Psoas muscle (tissue), 8 donors: ENCODE measurements around the gene FOLH1. TPM values are rescaled to one million over a fixed set of nuclear protein-coding genes. Genes with fewer than 3 reads are reported as not detected.
"Not testable (repeated sequence)": the region's sequence is repeated elsewhere in the genome, so short reads cannot be mapped to it uniquely, and the experiment has no call there.

Source experiments
- ATAC-seq, 4 donors: fragments of 200-7000 bp; cut with Tn5 transposase; one replicate each; pipeline ENCODE4 v1.9.1; 2020; ENCODE audit warnings: moderate library complexity in 3 of 4, mild to moderate bottlenecking in 2 of 4
- DNase-seq, 2 donors: peaks; one replicate each; pipeline ENCODE4 v3.0.0-alpha.2; 2020
- H3K27ac ChIP-seq: fragments of 200-600 bp; one replicate; pipeline ENCODE4 v1.8.0; 2022
- H3K27me3 ChIP-seq, 3 donors: fragments of 200-600 bp in 1 of 3; one replicate each; pipeline versions ENCODE4 v1.6.1 to v1.8.0; 2013 to 2022; ENCODE audit warnings: low read length in 2 of 3, mild to moderate bottlenecking in 2 of 3, moderate library complexity in 1 of 3; ENCODE audit not compliant: insufficient read depth in 3 of 3
- H3K36me3 ChIP-seq, 2 donors: fragments of 200-600 bp in 1 of 2; one replicate each; pipeline versions ENCODE4 v1.6.1 to v1.8.0; 2013 to 2022; ENCODE audit warnings: low read depth in 1 of 2, mild to moderate bottlenecking in 1 of 2, moderate library complexity in 1 of 2; ENCODE audit not compliant: insufficient read depth in 1 of 2
- H3K4me1 ChIP-seq: fragments of 200-600 bp; one replicate; pipeline ENCODE4 v1.8.0; 2022
- H3K4me3 ChIP-seq: fragments of 200-600 bp; one replicate; pipeline ENCODE4 v1.8.0; 2022; ENCODE audit warnings: mild to moderate bottlenecking
- H3K9me3 ChIP-seq: fragments of 200-600 bp; one replicate; pipeline ENCODE4 v1.8.0; 2022
- WGBS, 3 donors: extraction: QIAGEN DNeasy Blood & Tissue Kit; methylation state at CpG; one replicate each; pipeline versions ENCODE4 v1.1.6 to v1.1.7; 2013; 5-methylcytosine and 5-hydroxymethylcytosine counted together
- intact Hi-C, 2 donors: fragments of 100-400 bp; cut with DNase I; formaldehyde crosslinking; loops; one replicate each; pipeline versions ENCODE4 v1.11.0 to v1.14.2; 2022
- polyA plus RNA-seq, 3 donors: library from polyadenylated mRNA; stranded (reverse); fragments of 200-250 nt; gene quantifications; one replicate each; pipeline ENCODE4 v1.2.3, GENCODE V29; 2013
- total RNA-seq, 4 donors: library from RNA; stranded (reverse); fragmentation: NEBNext Ultra II Directional in 2 of 4; extraction: Animal tissue kit (Norgen Biotek cat#: 25700) in 2 of 4; gene quantifications; one replicate each; pipeline versions ENCODE4 v1.2.1 to v1.2.4, GENCODE V29; 2021 to 2023
- TF ChIP-seq, protein P1 (sequence below): fragments of 200-600 bp; IDR thresholded peaks from one replicate; pipeline ENCODE4 v1.8.0; 2022; ENCODE audit warnings: antibody characterized with exemption
- donor health status: healthy with polysubstance abuse.
- donor health status: DM: no; HTN: no; CAD: no; lungs with moderate emphysema.
- donor health status: Bipolar disorder and iron deficiency.
- donor health status: healthy.
- donor health status: DM: yes; HTN: yes; CAD: no.
- donor health status: DM: no; HTN: no; CAD: no.
- donor health status: DM: no; HTN: no; CAD: no.
- donor health status: DM: yes; HTN: yes; CAD: no.

Gene FOLH1
- total and polyA plus RNA-seq, 7 donors = 0.17 to 0.67 (median 0.34) TPM; not detected in 3

DNA sequence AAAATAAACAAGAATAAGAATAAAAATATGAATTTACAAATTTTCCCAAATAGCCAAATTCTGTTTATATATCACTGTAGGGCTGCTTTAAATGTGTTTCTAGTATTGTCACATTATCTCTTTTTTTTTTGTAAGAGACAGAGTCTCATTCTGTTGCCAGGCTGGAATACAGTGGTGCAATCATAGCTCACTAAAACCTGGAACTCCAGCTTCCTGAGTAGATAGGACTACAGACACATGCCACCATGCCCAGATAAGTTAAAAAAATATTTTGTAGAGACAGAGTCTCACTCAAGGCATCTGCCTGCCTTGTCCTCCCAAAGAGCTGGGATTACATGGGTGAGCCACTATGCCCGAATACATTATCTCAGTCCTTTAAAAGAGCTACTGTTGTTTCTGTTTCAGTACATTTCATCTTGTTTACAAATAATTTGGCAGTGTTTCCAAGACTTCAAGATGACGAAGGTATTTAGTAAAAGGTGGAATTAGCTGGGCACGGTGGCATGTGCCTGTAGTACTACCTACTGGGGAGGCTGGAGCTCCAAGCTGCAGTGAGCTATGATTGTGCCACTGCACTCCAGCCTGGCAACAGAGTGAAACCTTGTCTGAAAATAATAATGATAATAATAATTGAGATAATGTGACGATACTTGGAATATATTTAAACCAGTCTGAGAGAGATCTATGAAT lies 6.0 kb downstream of the FOLH1 start:
- Histone ChIP-seq H3K4me3 (no peak overlapping the region), H3K4me1 (no peaks in the 10 kb centered on the region), H3K36me3 (no peaks in the 10 kb centered on the region), H3K9me3 (no peaks in the 10 kb centered on the region), H3K27ac (no peak overlapping the region), H3K27me3 (no peaks in the 10 kb centered on the region)
- intact Hi-C loops = no loop called here
- WGBS, 3 donors = 77 to 91% (median 91%) methylated on average over 4 of the region's 4 CpGs
- no peak for DNase-seq
- TF ChIP-seq, protein P1, sequence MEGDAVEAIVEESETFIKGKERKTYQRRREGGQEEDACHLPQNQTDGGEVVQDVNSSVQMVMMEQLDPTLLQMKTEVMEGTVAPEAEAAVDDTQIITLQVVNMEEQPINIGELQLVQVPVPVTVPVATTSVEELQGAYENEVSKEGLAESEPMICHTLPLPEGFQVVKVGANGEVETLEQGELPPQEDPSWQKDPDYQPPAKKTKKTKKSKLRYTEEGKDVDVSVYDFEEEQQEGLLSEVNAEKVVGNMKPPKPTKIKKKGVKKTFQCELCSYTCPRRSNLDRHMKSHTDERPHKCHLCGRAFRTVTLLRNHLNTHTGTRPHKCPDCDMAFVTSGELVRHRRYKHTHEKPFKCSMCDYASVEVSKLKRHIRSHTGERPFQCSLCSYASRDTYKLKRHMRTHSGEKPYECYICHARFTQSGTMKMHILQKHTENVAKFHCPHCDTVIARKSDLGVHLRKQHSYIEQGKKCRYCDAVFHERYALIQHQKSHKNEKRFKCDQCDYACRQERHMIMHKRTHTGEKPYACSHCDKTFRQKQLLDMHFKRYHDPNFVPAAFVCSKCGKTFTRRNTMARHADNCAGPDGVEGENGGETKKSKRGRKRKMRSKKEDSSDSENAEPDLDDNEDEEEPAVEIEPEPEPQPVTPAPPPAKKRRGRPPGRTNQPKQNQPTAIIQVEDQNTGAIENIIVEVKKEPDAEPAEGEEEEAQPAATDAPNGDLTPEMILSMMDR = no peak
- ATAC-seq = no peak

DNA sequence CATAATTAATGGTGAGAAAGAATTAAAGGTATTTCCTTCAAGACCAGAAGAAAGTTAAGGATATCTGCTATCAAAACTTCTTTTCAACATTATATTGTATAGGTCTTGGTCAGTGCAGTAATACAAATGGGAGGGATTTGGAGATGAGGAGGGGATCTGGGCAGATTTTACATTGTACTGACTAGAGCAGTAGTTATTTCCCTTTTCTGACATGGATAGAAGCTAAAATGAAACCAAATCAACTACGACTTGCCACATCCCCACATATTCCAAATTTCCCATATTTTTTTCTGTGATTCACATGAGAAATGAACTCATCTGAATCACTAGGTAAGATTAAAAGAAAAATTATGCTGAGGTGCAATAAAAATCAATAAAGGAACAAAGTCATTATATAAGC lies 11.6 kb downstream of the FOLH1 start:
- H3K9me3 ChIP-seq, H3K4me1 ChIP-seq, DNase-seq, H3K27ac ChIP-seq, ATAC-seq, H3K27me3 ChIP-seq, intact Hi-C loops, H3K36me3 ChIP-seq, H3K4me3 ChIP-seq: not testable (repeated sequence)
- WGBS, 3 donors = 48 to 73% (median 65%) methylated on average over 1 of the region's 1 CpG

DNA sequence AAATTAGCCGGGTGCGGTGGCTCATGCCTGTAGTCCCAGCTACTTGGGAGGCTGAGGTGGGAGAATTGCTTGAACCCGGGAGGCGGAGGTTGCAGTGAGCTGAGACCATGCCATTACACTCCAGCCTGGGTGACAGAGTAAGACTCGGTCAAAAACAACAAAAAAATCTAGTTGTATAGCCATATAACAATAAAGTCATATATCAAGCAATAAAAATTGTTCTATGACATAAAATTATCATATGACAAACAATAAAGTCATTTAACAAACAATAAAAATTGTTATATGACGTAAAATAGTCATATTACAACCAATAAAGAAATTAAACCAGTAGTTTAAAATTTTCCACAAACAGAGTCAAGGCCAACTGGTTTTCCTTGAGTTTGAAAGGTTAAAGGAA lies 12.4 kb downstream of the FOLH1 start:
- DNase-seq, intact Hi-C loops, ATAC-seq, H3K4me3 ChIP-seq, H3K9me3 ChIP-seq, H3K36me3 ChIP-seq, H3K27ac ChIP-seq, H3K27me3 ChIP-seq, H3K4me1 ChIP-seq: not testable (repeated sequence)
- WGBS, 3 donors = 86 to 92% (median 87%) methylated on average over 6 of the region's 6 CpGs

DNA sequence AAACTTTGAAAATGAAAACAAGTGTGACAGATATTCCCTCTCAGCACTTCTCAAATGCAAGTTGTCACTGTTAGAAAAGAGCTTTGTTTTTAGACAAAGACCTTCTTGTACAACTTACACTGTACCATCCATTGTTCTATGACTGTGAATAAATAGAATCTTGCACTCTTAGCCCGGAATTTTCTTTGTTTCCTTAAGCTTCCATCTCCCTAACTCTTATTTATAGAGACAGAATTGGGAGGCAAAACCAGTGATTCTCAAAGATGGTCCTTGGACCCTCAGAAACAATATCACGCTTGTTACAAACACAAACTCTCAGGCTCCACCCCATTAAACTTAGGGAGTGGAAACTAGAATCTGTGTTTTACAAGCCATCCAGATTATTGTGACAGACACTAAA lies 18.1 kb downstream of the FOLH1 start:
- intact Hi-C loops, H3K27ac ChIP-seq, H3K4me1 ChIP-seq, ATAC-seq, H3K27me3 ChIP-seq, H3K36me3 ChIP-seq, DNase-seq, H3K9me3 ChIP-seq, H3K4me3 ChIP-seq: not testable (repeated sequence)
- WGBS, 3 donors = 40 to 53% (median 51%) methylated on average over 2 of the region's 2 CpGs

DNA sequence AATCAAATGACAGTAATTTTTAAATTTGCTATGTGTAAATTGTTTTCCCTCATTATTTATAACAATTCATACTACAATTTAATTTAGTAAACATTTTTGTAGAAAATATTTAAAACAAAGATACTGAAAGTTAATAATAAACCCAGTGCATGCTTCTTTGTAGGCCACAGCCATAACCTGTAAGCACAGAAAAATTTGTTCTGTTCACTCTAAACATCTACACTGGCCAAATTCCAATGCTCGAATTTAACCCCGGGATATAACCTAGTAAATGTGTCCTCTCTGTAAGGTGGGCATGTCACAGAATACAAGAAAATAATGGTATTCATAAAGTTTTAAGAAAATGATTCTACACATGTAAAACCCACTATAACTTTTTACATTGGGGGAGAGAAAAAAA lies 22.2 kb downstream of the FOLH1 start:
- H3K4me1 ChIP-seq, intact Hi-C loops, DNase-seq, H3K27ac ChIP-seq, H3K4me3 ChIP-seq, H3K9me3 ChIP-seq, H3K36me3 ChIP-seq, ATAC-seq, H3K27me3 ChIP-seq: not testable (repeated sequence)
- WGBS, 3 donors = 66 to 88% (median 77%) methylated on average over 2 of the region's 2 CpGs

DNA sequence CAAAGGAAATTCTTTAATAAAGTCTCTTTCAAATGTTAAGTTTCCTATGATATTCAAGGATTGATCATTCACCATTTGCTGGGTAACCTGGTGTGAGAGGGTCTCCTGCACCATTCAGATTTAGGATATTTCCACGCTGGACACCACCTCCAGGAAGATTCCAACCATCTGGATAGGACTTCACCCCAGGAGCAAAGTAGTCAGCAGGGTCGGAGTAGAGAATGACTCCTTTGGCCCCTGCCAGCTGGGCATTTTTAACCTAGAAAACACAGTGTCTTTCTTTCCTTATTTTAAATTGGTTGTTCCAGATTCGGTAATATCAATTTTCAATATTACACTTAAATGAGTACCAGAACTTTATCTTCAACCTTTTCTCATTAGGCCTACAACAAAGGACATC lies 22.8 kb downstream of the FOLH1 start:
- 71 to 84% (median 81%) methylated on average over 3 of the region's 3 CpGs for WGBS, 3 donors
- H3K4me3 ChIP-seq, H3K9me3 ChIP-seq, intact Hi-C loops, DNase-seq, H3K27me3 ChIP-seq, H3K36me3 ChIP-seq, H3K4me1 ChIP-seq, ATAC-seq, H3K27ac ChIP-seq: not testable (repeated sequence)

DNA sequence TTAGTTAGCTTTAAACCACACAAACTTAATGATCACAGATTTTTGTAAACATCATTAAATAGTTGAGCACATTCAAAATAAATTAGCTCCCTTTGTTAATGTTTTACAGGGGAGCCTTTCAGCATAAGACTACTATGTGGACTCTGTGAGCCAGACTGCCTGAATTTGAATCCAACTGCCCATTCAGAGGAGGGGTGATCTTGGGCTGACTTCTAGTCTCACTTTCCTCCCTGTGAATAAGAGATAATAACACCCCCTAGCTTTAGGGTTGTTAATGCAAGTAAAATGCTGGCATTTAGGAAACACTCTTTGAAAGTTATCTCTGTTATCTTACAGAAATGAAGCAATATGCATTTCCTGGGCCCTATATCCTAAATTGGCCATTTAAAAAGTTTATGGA lies 23.6 kb downstream of the FOLH1 start:
- intact Hi-C loops, H3K36me3 ChIP-seq, H3K4me3 ChIP-seq, H3K4me1 ChIP-seq, H3K9me3 ChIP-seq, DNase-seq, H3K27me3 ChIP-seq, H3K27ac ChIP-seq, ATAC-seq: not testable (repeated sequence)

DNA sequence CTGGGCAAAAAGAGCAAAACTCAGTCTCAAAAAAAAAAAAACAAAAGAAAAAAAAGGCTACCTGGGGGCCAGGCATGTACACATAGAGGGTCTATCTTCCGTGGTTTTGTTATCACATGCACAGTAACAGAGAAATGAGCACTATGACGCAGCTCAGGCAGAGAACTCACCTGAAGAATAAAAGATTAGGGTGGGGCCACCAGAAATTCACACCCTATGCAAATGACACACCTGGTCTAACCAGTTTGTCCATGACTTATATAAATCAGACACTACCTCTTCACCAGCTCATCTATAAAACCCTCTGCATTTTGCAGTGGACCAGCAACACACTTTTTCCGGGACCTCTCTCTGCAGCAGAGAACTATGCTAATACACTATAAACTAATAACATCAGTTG lies 30.5 kb downstream of the FOLH1 start:
- WGBS, 3 donors = 42 to 53% (median 53%) methylated on average over 3 of the region's 3 CpGs
- H3K36me3 ChIP-seq, H3K4me3 ChIP-seq, H3K27me3 ChIP-seq, H3K27ac ChIP-seq, H3K4me1 ChIP-seq, ATAC-seq, H3K9me3 ChIP-seq, intact Hi-C loops, DNase-seq: not testable (repeated sequence)

DNA sequence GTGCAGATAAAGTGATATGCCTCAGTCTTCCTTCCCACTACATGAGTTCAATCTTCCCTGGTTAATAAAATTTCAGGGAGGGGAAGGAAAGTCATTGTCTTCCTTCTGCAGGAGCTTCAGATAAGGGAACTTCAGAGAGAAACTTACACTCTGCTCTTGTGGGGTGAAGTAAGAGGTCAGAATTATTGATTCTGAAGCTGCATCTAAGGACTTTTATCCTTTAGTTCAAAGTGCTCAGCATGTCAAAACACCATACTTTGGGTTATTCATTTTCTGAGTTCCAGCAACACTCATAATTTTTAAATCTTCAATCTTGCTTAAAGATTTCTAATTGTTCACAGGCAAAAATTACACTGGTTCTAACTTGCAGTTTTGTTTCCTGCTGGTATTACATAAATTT lies 33.0 kb downstream of the FOLH1 start:
- ATAC-seq, DNase-seq, intact Hi-C loops, H3K9me3 ChIP-seq, H3K4me3 ChIP-seq, H3K27me3 ChIP-seq, H3K4me1 ChIP-seq, H3K36me3 ChIP-seq, H3K27ac ChIP-seq: not testable (repeated sequence)

DNA sequence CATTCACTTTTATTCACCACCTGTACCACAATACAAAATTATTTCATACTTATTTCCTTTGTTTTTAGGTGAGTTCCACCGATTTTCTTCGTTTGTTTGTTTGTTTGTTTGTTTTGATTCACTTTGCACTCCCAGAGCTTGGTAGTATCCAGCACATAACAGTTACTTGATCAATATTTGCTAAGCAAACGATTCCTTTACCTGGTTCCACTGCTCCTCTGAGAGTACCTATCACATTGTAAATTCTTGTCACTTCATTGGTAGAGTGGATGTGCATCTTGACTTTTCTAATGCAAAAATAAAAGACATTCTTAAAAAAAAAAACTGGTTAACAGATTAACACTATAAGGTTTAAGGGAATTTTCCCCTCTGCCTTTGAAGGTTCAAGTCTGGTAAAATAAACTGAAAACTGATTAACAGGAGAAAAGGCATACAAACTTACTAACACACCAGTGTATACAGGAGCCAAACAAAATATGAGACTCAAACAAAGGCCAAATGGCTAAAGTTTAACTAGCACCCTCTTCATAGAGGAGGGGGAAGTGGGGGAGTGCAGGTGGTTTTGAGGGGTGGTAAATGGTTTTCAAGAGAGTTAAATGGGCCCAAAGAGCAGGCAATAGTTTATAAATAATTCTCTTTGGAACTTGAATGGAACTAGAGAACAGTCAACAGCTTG lies 33.6 kb downstream of the FOLH1 start:
- H3K36me3 ChIP-seq, H3K27me3 ChIP-seq, ATAC-seq, H3K27ac ChIP-seq, H3K4me3 ChIP-seq, H3K9me3 ChIP-seq, intact Hi-C loops, DNase-seq, H3K4me1 ChIP-seq: not testable (repeated sequence)
- WGBS, 3 donors = 53 to 62% (median 58%) methylated on average over 2 of the region's 3 CpGs

DNA sequence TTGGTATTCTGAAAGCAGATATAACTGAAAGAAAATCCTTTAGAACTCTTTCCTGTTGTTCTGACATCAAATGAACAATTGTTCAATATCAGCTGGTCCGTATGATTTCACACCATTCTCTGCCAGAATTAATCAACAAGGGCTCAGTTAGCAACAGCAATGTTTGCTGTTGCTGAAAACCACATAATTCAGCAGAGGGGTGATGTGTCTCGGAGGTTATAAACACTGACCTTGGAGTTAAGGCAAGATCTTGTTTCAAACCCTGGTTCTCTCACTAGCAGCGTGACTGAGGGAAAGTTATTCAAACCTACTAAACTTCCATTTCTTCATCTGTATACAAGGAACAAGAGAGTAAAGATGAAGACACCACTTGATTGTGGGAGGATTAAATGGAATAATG lies 36.8 kb downstream of the FOLH1 start:
- H3K27ac ChIP-seq, H3K4me1 ChIP-seq, H3K27me3 ChIP-seq, H3K4me3 ChIP-seq, H3K9me3 ChIP-seq, ATAC-seq, H3K36me3 ChIP-seq, intact Hi-C loops, DNase-seq: not testable (repeated sequence)
- 27 to 45% (median 37%) methylated on average over 3 of the region's 3 CpGs for WGBS, 3 donors
